Pancreas (tissue), 10 donors: ENCODE measurements around the gene VSIR. TPM values are rescaled to one million over a fixed set of nuclear protein-coding genes. Genes with fewer than 3 reads are reported as not detected.

Source experiments
- ATAC-seq, 4 donors: fragments of 200-7000 bp; cut with Tn5 transposase; one replicate each; pipeline versions ENCODE4 v1.8.0 to v1.9.1; 2020; ENCODE audit warnings: mild to moderate bottlenecking in 4 of 4, moderate library complexity in 4 of 4
- DNase-seq, 6 donors: peaks; one replicate each; pipeline ENCODE4 v3.0.0-alpha.2; 2020
- FAIRE-seq: peaks from 2 replicates; lab custom pipeline; 2012; peaks lifted over from hg19 to GRCh38; lab: Jason Lieb, UNC
- H3K27ac ChIP-seq, 4 donors: fragments of 200-600 bp; sonication (generic); 1 replicate in 3 of 4; 2 replicates in 1 of 4; pipeline versions ENCODE4 v1.5.0 to v1.8.0; 2020
- H3K27me3 ChIP-seq, 4 donors: fragments of 200-600 bp; one replicate each; pipeline ENCODE4 v1.8.0; 2021
- H3K36me3 ChIP-seq, 3 donors: fragments of 200-600 bp; sonication (generic) in 1 of 3; one replicate each; pipeline versions ENCODE4 v1.5.0 to v1.8.0; 2020 to 2021
- H3K4me1 ChIP-seq, 3 donors: fragments of 200-600 bp; one replicate each; pipeline ENCODE4 v1.8.0; 2021
- H3K4me3 ChIP-seq, 4 donors: fragments of 200-600 bp; sonication (generic) in 2 of 4; one replicate each; pipeline versions ENCODE4 v1.5.0 to v1.8.0; 2020 to 2021
- H3K9me3 ChIP-seq, 4 donors: fragments of 200-600 bp; one replicate each; pipeline ENCODE4 v1.8.0; 2021
- WGBS, 2 donors: extraction: QIAGEN DNeasy Blood & Tissue Kit; methylation state at CpG; one replicate each; pipeline ENCODE4 v1.1.7; 2013; 5-methylcytosine and 5-hydroxymethylcytosine counted together
- intact Hi-C, 3 donors: fragments of 100-400 bp; cut with DNase I; formaldehyde crosslinking; loops; one replicate each; pipeline versions ENCODE4 v1.11.1 to v1.14.2; 2022
- polyA plus RNA-seq, 2 donors: library from polyadenylated mRNA; stranded (reverse); fragments of 200-250 nt; gene quantifications; one replicate each; pipeline ENCODE4 v1.2.3, GENCODE V29; 2013
- total RNA-seq, 6 donors: library from RNA; stranded (reverse); fragmentation: NEBNext Ultra II Directional in 4 of 6; extraction: Animal tissue kit (Norgen Biotek cat#: 25700) in 4 of 6; gene quantifications; one replicate each; pipeline versions ENCODE4 v1.2.1 to v1.2.4, GENCODE V29; 2021 to 2023
- TF ChIP-seq, protein P1 (sequence below), 4 donors: fragments of 200-600 bp; sonication (generic) in 3 of 4; IDR thresholded peaks; one replicate each; pipeline versions ENCODE4 v1.5.0 to v1.8.0; 2021; ENCODE audit warnings: antibody characterized with exemption in 4 of 4
- donor health status: healthy with polysubstance abuse.
- donor health status: DM: no; HTN: no; CAD: no; lungs with moderate emphysema.
- donor health status: DM: no; HTN: no; CAD: no.
- donor health status: control.
- donor health status: control.
- donor health status: Bipolar disorder and iron deficiency.
- donor health status: DM: yes; HTN: yes; CAD: no.
- donor health status: DM: no; HTN: no; CAD: no.
- donor health status: DM: no; HTN: no; CAD: no.
- donor health status: DM: yes; HTN: yes; CAD: no.

The VSIR gene
- total and polyA plus RNA-seq, 8 donors = 3.7 to 27.6 (median 9.3) TPM

DNA sequence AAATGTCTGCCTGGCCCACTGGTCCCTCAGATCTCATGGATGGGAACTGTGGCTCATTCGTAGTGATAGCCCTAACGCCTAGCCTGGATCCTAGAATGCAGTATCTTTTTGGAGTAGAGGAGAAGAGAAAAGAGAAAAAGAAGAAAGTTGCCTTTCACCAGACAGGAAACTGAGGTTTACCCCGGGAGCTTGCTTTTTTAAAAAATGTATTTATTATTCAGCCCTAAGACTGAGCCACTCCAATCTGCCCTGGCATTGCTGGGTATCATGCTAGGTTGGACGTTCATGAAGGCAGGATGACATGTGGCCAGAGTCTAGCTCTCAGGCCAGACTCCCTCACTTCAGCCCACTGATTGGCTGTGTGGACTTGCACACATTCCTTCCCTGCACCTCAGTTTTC, 32.3 kb downstream of the VSIR start:
- intact Hi-C loops = no loop called here
- ATAC-seq (no peak), FAIRE-seq (no peak), DNase-seq (no peak)
- TF ChIP-seq, protein P1, sequence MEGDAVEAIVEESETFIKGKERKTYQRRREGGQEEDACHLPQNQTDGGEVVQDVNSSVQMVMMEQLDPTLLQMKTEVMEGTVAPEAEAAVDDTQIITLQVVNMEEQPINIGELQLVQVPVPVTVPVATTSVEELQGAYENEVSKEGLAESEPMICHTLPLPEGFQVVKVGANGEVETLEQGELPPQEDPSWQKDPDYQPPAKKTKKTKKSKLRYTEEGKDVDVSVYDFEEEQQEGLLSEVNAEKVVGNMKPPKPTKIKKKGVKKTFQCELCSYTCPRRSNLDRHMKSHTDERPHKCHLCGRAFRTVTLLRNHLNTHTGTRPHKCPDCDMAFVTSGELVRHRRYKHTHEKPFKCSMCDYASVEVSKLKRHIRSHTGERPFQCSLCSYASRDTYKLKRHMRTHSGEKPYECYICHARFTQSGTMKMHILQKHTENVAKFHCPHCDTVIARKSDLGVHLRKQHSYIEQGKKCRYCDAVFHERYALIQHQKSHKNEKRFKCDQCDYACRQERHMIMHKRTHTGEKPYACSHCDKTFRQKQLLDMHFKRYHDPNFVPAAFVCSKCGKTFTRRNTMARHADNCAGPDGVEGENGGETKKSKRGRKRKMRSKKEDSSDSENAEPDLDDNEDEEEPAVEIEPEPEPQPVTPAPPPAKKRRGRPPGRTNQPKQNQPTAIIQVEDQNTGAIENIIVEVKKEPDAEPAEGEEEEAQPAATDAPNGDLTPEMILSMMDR (IDR thresholded peaks at IDR 0.05) = no peak
- WGBS, 2 donors = 63 to 78% methylated on average over 4 of the region's 4 CpGs
- H3K4me3 ChIP-seq = no peak overlapping the region
- H3K27ac ChIP-seq = no peak overlapping the region
- no peaks in the 10 kb centered on the region for H3K27me3 ChIP-seq
- H3K4me1 ChIP-seq = peaks cover 0 to under 1% (median 0%) of the 10 kb centered on the region in 3 donors
- H3K9me3 ChIP-seq = no peaks in the 10 kb centered on the region
- H3K36me3 ChIP-seq = no peaks in the 10 kb centered on the region

DNA sequence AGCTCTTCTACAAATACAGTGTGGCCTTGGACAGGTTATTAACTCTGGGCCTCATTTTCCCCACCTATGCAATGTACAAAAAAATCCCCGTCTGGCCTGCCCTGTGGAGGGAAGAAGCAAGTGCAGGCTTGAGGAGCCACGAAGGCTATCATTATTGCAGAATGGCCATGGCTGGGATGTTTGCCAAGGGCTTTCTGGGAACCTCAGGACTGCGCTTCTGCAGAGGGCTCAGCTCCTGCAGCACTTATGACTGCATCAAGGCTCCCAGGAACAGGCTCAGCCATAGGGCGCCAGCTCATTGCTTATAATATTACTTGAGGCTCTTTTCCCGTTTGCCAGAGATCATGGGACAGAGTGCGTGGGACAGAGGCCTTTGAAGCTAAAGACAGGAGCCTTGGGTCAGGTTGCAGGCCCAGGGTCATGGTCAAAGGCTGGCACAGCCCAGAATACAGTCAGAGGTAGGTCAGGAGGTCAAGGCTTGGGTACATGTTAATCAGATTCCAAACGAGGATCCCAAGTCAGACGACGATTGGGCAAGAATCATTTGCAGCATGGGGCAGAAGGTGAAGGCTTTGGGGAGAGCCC, 33.2 kb downstream of the VSIR start:
- Histone ChIP-seq H3K4me1 (no peaks in the 10 kb centered on the region), H3K27ac (no peak overlapping the region), H3K27me3 (no peaks in the 10 kb centered on the region), H3K9me3 (no peaks in the 10 kb centered on the region), H3K36me3 (no peaks in the 10 kb centered on the region), H3K4me3 (no peak overlapping the region)
- DNase-seq = no peak
- peak in 2 of 4 donors; percentile 29 to 50 for ATAC-seq
- TF ChIP-seq, protein P1 (IDR thresholded peaks at IDR 0.05) = no peak
- no peak for FAIRE-seq
- 50 to 55% methylated on average over 9 of the region's 9 CpGs for WGBS, 2 donors
- intact Hi-C loops = no loop called here

DNA sequence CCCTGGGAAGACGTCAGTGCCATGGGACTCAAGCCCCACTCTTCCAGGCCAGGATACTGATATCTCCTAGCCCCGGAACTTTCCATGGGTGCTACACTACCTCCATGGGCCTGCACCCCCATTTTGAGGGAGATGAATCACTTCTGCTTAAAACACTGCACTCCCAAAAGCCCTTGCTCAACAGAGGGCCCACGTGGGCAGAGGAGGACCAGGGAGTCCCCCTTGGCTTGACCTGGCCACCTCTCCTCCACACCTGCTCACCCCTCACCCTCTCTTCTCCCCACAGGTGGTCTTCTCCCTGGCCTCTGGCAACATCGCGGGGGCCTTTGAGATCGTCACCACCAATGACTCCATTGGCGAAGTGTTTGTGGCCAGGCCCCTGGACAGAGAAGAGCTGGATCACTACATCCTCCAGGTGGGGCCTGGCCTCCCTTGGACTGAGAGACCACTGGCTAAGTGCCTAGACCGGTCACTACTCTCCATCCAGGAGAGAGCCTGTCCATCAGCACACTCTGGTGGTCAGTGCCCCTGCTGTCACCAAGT, 33.9 kb downstream of the VSIR start:
- WGBS, 2 donors = 85 to 88% methylated on average over 8 of the region's 8 CpGs
- Histone ChIP-seq H3K4me1 (no peaks in the 10 kb centered on the region), H3K27me3 (no peaks in the 10 kb centered on the region), H3K9me3 (no peaks in the 10 kb centered on the region), H3K27ac (no peak overlapping the region), H3K4me3 (no peak overlapping the region), H3K36me3 (no peaks in the 10 kb centered on the region)
- TF ChIP-seq, protein P1 (IDR thresholded peaks at IDR 0.05) = no peak
- DNase-seq (peak in 1 of 6 donors; percentile 13), FAIRE-seq (no peak), ATAC-seq (no peak)
- intact Hi-C loops = no loop called here

DNA sequence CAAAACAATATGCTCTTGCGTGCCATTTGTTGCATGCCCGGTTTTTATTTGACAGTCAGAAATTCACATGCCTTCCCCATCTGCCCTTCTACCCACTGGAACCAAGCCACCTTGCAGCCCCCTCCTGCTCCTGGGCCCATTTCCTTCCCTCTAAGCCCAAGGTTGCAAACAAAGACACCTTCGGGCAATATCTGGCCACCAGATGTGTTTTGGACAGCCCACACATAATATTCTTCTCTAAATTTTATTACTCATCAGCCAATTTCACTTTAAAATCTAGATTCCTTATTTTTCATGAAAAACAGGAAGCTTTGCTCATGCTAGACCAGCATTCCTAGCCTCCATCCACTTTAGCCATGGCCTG, 35.5 kb downstream of the VSIR start:
- Histone ChIP-seq H3K9me3 (no peaks in the 10 kb centered on the region), H3K27ac (peak overlapping the region in 3 of 4 donors; percentile 33 to 74 (median 53)), H3K4me1 (no peaks in the 10 kb centered on the region), H3K27me3 (no peaks in the 10 kb centered on the region), H3K36me3 (no peaks in the 10 kb centered on the region), H3K4me3 (no peak overlapping the region)
- intact Hi-C loops = no loop called here
- FAIRE-seq (no peak), DNase-seq (no peak), ATAC-seq (no peak)
- WGBS, 2 donors = 67 to 77% methylated on average over 3 of the region's 3 CpGs
- TF ChIP-seq, protein P1 (IDR thresholded peaks at IDR 0.05) = no peak
